ENCODE results near the gene ARID3C.

Gene ARID3C

GRCh38 chr9:34591917-34592866, 36.7 kb downstream of the ARID3C start:
- DNase-seq, result no peak

DNA sequence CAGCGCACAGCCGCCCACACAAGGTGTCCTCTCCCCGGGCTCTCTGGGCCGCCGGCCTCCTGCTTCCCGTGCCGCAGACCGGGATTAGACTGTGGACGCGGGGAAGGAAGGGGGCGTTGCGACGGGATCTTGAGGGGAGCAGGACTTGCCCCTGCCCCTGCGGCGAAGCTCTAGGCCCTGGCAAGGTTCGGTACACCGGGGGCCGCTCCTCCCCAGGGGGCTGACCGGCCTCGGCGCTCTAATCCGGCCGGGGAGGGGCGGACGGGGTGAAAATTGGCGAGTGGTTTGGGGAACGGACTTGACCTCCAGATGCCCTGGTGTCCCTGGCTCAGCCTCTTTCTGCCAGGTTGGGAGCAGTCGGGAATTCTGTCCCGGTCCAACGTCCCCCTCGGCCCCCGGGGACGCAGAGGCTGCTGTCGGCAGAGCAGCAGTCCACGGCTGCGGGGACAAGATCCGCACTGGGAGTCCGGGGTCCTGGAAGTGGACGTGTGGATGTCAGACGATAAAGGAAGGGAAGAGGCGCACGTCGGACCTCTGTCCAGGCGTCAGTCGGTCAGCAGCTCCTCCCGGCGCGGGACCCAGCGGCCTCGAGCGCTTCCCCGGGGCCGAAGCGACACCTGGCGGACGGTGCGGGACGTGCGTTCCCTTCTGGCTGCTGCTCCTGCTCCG, 37.5 kb downstream of the ARID3C start:
- DNase-seq, result no peak

- no peak for DNase-seq
Observed at GRCh38 chr9:34590381-34591247, 38.3 kb downstream of the ARID3C start.

DNA sequence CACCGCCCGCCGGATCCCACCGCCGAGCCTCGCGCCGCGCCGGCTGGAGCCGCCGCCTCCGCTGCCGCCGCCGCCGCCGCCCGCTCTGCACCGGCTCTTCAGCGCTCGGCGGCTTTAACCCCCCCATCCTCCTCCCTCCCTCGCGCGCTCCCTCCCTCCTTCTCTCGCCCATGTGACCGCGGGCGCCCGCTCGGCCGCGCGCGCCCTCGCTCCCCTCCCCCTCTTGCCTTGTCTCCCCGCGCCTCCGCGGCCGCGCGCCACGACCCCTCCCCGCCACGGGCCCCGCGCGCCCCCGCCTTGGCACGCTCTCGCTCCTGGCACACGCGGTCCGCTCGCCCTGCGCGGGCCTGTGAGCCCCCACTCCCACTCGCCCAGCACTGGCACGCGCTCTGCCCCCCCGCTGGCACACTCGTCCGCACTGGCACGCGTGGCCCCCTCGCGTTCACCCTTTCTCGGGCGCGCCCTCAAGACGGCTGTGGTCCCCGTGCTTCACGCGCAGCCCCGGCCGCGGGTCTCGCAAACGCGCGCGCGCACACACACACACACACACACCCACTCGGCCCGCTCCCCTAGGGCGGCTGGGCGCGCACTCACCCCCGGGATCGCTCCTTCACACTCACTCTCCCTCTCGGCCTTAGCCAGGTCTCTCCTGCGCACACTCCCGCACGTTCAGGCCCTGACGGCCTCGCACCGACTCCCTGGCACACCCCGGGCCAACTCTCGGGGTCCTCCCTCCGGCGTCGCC, 39.1 kb downstream of the ARID3C start, which contains the start of gene CNTFR:
Gene CNTFR (minus strand): TSS at position 89 of the 745 bp plus-strand sequence. CDS start 20,743 bp downstream, outside the sequence.
- DNase-seq, result no peak

- no peak for DNase-seq
Observed at GRCh38 chr9:34588671-34589635, 39.9 kb downstream of the ARID3C start.

DNA sequence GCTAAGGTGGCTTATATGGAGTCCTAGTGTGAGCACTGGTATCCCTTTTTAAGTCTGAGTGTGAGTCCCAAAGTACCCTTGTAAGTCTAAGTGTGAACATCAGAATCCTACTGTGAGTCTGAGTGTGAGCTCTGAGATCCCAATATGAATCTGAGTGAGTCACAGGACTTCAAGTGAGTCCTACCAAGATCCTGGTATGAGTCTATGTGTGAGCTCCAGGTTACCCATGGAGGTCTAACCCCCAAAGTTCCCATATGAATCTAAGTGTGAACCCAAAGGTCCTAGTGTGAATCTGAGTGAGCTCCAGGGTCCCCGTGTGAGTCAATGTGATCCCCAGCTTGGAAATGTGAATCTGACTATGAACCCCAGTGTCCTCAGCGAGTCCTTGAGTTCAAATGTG, 41.6 kb downstream of the ARID3C start:
- DNase-seq, result no peak

- no peak for DNase-seq
Observed at GRCh38 chr9:34585946-34586669, 42.8 kb downstream of the ARID3C start.

DNA sequence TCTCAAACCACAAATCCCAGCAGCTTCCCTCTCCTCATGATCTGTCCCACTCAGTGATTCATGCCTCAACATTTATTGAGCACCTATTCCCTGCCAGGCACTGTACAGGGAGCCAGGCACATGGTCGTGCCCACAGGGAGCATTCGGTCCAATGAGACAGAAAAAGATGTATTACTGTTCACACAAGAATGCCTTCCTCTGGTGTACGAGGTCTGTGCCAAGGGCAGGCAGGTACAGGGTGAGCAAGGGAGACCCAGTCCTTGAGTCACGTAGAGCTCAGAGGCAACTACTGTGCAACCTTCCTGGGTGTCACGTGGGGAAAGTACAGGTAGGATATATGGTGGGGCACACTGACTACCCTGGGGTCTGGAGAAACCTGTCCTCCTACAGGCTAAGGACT, 43.9 kb downstream of the ARID3C start:
- DNase-seq, result no peak

DNA sequence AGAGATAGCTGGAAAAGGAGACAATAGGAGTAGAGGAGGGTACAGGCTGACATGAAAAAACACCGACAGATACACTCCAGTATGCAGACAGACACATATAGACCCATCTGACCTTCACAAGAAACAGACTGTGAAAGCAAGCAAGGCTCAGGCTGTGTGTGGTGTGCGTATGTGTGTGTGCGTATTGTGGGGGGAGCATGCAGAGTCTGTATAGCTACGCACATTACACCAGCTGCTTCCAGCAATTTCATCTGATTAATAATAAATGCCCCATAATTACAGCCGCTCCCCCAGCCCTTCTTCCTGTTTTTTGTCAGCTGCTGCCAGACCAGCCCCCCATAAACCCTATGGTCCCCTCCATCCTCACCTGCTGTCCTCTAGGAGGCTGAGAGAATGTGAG, 46.1 kb downstream of the ARID3C start:
- no peak for DNase-seq

- DNase-seq, result no peak
Observed at GRCh38 chr9:34581318-34581717, 47.5 kb downstream of the ARID3C start.

GRCh38 chr9:34580358-34580757, 48.5 kb downstream of the ARID3C start:
- DNase-seq, result no peak

GRCh38 chr9:34579808-34580163, 49.1 kb downstream of the ARID3C start:
- DNase-seq, result no peak

DNA sequence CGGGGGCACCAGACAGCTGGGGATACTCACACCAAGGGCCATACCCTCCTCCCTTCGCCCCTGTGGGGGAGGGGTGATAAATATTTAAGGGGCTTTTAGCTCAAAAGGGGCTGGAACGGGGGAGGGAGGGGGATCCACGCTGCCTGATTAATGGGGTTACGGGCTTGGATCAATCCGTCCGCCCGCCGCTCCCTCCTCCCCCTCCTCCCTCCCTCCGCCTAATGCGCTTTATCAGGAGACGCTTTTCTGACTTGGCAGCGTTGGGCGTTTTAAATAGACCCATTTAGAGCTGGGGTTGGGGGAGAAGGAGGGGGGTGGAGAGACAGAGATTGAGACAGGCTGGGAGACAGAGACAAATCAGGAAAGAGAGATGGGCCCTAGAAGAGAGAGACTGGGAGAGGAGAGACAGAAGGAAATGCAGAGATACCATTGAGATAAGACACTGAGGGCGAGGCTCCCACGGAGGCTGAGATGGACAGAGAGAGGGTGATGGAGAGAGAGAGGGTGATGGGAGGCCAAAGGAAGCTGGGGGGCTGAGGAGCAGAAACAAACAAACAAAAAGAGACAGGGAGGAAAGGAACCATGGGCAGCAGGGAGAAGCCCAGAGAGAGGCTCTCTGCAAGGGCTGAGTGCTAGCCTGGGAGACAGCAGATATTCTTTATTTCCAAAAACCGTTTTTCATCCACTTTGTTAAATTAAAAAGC, 49.6 kb downstream of the ARID3C start:
- no peak for DNase-seq

DNA sequence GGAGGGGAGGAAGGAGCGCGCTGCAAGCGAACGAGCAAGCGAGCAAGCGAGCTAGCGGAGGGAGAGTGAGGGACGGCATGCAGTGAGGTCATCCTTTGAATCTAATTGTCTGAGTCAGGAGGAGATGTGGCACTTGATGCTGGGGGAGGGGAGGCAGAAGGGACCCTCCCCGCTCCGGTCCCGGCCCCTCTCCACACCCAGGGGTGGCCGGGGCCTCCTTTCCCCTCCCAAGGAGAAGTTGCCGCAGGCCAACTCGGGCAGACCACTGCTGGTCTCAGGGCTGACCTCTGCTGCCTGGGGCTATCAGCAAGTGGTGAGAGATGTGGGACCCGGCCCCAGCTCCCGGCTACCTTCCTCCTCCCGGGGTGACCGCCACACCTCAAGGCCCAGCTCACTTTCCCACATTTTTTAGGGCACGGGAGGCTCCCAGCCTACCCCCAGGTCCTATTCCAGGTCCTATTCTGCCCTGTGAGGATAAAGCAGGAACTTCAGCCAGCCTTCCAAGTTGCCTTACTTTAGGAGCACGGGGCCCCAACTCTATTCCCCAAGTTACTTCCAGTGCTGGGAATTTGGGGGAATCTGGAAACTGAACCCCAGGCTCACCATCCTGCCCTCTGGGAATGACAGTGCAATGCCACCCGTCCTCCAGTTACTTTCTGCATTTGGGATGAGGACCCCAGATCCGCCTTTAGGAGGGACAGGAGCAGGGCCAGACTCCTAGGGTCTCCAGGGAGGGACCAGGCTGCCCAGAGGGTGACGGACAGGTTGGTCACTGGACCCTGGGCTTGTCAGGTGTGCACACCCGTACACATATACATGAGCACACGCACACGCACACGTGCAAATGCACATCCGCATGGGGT, 50.4 kb downstream of the ARID3C start:
- no peak for DNase-seq

DNA sequence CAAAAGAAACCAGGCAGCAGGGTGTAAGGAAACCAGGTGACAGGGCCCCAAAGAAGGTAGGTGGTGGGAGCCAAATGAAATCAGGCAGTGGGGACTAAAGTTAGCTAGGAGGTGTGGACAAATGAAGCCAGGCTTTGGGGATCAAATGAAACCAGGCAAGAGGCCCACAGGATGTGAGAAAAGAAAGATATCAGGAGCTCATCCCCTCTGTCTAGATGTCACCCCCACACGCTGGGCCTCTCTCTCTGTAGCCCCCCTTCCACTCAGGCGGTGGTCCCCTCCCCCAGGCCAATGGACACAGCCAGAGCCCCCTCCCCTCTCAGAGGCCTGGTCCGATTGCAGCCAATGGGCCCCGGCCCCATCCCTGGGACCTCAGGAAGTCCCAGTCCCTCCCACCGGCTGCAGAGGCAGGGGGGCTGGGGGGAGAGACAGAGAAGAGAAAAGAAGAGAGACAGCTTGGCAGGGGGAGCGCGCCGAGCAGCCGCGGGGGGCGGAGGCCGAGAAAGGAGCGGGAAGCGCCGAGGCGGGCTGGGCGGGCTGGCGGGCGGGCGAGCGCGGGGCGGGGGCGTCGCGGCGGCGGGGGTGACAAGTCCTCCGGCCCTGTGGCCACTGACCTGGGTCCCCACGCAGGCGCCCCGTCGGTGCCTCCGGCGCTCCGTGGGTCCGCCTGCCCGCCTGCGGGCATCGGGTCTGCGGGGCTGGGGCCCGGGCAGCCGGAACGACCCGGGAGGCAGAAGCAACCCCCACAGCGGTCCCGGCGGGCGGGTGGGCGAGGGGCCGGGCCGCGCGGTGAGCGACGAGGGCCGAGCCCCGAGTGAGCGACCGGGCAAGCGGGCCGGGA, 51.2 kb downstream of the ARID3C start:
- DNase-seq, result no peak

- DNase-seq, result no peak
Observed at GRCh38 chr9:34576597-34577399, 52.1 kb downstream of the ARID3C start.

All from GF-D8 (cell line).